Astrocyte (in vitro differentiated cells and primary cell): ENCODE data around the gene WDR37.

Experiments
- EZH2 ChIP-seq: IDR thresholded peaks from 2 replicates; pipeline ENCODE4 v1.6.1; 2012; ENCODE audit warnings: mild to moderate bottlenecking, low read length, inconsistent platforms; ENCODE audit not compliant: insufficient read depth
- TF ChIP-seq, protein P1 (sequence below): IDR thresholded peaks from 2 replicates; pipeline ENCODE4 v1.5.1; 2011; ENCODE audit warnings: low read depth, mild to moderate bottlenecking, inconsistent platforms, low read length, moderate library complexity; ENCODE audit not compliant: insufficient read depth

DNA sequence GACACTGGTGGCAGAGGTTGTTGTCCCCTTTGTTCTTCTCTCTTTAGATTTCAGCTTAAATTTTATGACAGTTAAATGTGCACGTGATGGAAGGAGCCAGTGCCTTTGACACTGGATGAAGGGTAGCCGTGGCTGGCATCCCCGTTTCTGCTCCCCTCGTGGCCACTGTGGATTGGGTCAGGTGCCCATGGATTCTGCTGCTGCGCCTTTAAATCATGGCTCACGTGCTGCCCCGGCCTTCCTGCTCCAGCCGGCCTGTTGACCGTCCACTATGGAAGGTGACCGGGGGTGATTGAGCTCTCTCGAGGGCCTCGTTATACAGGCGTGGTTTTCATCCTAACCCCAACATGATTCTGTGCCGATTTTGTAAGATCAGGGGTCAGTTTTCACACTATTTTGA, 34.5 kb downstream of the WDR37 start:
- TF ChIP-seq, protein P1, sequence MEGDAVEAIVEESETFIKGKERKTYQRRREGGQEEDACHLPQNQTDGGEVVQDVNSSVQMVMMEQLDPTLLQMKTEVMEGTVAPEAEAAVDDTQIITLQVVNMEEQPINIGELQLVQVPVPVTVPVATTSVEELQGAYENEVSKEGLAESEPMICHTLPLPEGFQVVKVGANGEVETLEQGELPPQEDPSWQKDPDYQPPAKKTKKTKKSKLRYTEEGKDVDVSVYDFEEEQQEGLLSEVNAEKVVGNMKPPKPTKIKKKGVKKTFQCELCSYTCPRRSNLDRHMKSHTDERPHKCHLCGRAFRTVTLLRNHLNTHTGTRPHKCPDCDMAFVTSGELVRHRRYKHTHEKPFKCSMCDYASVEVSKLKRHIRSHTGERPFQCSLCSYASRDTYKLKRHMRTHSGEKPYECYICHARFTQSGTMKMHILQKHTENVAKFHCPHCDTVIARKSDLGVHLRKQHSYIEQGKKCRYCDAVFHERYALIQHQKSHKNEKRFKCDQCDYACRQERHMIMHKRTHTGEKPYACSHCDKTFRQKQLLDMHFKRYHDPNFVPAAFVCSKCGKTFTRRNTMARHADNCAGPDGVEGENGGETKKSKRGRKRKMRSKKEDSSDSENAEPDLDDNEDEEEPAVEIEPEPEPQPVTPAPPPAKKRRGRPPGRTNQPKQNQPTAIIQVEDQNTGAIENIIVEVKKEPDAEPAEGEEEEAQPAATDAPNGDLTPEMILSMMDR: no peak
- TF ChIP-seq EZH2: no peak
